ENCODE measurements around the gene CLPTM1. TPM values are rescaled to one million over a fixed set of nuclear protein-coding genes. Genes with fewer than 3 reads are reported as not detected.

Gene CLPTM1
- total and polyA plus RNA-seq, 9 of the 15 experiments (the other 6 are each of a cell fraction or from before 2014, with no cell fraction given), result 0.37 to 96.0 (median 27.5) TPM

DNA sequence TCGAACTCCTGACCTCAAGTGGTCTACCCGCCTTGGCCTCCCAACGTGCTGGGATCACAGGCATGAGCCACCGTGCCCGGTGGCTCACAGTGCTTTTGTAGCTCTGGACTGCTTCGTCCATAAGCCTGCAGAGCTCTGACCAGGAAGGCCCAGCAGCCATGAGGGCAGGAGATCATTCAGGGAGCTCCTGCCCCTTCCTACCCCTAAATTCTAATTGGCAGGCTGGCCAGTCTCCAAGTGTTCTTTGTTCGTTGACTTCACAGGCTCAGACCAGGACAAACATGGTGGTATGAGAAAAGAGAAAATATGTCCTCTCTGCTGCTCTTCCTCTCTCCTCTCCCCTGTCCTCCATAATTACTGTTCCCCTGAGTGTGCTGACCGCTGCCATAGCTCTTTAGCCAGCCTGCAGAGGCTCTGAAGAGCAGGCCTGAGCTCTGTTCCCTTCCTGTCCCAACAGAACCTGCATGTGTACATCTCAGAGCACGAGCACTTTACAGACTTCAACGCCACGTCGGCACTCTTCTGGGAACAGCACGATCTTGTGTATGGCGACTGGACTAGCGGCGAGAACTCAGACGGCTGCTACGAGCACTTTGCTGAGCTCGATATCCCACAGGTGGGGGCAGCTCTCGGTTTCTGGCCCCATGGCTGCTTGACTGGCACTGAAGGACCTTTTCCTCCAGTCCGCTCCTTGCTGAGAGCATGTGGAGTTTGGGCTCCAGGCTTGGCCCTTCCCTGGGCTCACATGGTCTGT, 19.0 kb downstream of the CLPTM1 start (continued):
- TF ChIP-seq ZBTB40 (IDR thresholded peaks at IDR 0.05) (no peak), ZBTB40 (CRISPR knock-in tag; IDR thresholded peaks at IDR 0.05) (no peak), BRCA1 (IDR thresholded peaks at IDR 0.05) (no peak), BRCA1 (CRISPR knock-in tag; IDR thresholded peaks at IDR 0.05) (no peak), SMAD2 (IDR thresholded peaks at IDR 0.05; ENCODE audit: low read depth, low read length) (no peak), HDAC6 (IDR thresholded peaks at IDR 0.05; ENCODE audit: low read depth, low read length) (no peak), ZNF830 (CRISPR knock-in tag; IDR thresholded peaks at IDR 0.05) (no peak), FIP1L1 (IDR thresholded peaks at IDR 0.05; ENCODE audit: low read depth, low read length, poor library complexity, severe bottlenecking) (no peak), RCOR1 (IDR thresholded peaks at IDR 0.05; ENCODE audit: borderline replicate concordance in 1 of 2, low read depth in 2 of 2, low read length in 2 of 2) (no peak), EP300 (IDR thresholded peaks at IDR 0.05; ENCODE audit: low read length) (no peak), MAZ (CRISPR knock-in tag; conservative IDR thresholded peaks at IDR 0.05 in 1 of 2, IDR thresholded peaks at IDR 0.05 in 1 of 2) (no peak), ZNF583 (CRISPR knock-in tag; IDR thresholded peaks at IDR 0.05) (no peak), NFYB (IDR thresholded peaks at IDR 0.05; ENCODE audit: extremely low read depth, insufficient read length) (no peak), NFIX (CRISPR knock-in tag; IDR thresholded peaks at IDR 0.05; ENCODE audit: low read depth) (no peak), IFI16 (CRISPR knock-in tag; IDR thresholded peaks at IDR 0.05) (no peak), ZNF12 (CRISPR knock-in tag; IDR thresholded peaks at IDR 0.05) (no peak), RFX1 (IDR thresholded peaks at IDR 0.05) (no peak), NR2C2 (CRISPR knock-in tag; IDR thresholded peaks at IDR 0.05) (no peak), NR2C2 (tag; IDR thresholded peaks at IDR 0.05) (no peak)

Measured in K562 (cell line).